ENCODE measurements around the gene RAB9A. TPM values are rescaled to one million over a fixed set of nuclear protein-coding genes. Genes with fewer than 3 reads are reported as not detected.
A peak's percentile ranks its signal among the peaks of the same experiment; 100 is the strongest.

The RAB9A gene
- total and polyA plus RNA-seq, 4 donors: 21.2 to 38.4 (median 22.8) TPM

- Histone ChIP-seq H3K36me3 (ENCODE audit: control insufficient read depth in 4 of 4, insufficient read depth in 4 of 4, low read length in 4 of 4) (no peaks in the 10 kb centered on the region), H3K9me3 (ENCODE audit: control insufficient read depth in 4 of 4, insufficient read depth in 3 of 4, low read length in 3 of 4) (peaks cover 0 to 2% (median 0%) of the 10 kb centered on the region in 4 donors), H3K27me3 (ENCODE audit: control insufficient read depth in 3 of 3, insufficient read depth in 3 of 3, low read length in 2 of 3) (peaks cover 0 to 51% (median 48%) of the 10 kb centered on the region in 3 donors), H3K27ac (ENCODE audit: low read depth in 1 of 2, low read length in 1 of 2) (peak overlapping the region in 1 of 2 donors; percentile 21), H3K4me3 (no peak overlapping the region), H3K4me1 (ENCODE audit: control insufficient read depth in 5 of 5, insufficient read depth in 5 of 5, low read length in 5 of 5) (peaks cover 0 to 24% (median 3%) of the 10 kb centered on the region in 5 donors), H3K9ac (ENCODE audit: insufficient read depth in 1 of 2, low read length in 2 of 2) (no peak overlapping the region)
- TF ChIP-seq CTCF (IDR thresholded peaks at IDR 0.05; ENCODE audit: control extremely low read depth, extremely low read depth): no peak
- 78 to 82% methylated on average over 5 of the region's 5 CpGs for WGBS, 2 donors
- no peak for DNase-seq
- no peak for ATAC-seq (ENCODE audit: insufficient read depth, low FRiP score)
These were observed 3.9 kb downstream of the RAB9A start for GRCh38 chrX:13692771-13693231.

GRCh38 chrX:13693341-13693961 is 4.5 kb downstream of the RAB9A start:
- H3K9ac ChIP-seq (ENCODE audit: insufficient read depth in 1 of 2, low read length in 2 of 2): no peak overlapping the region
- no peak for TF ChIP-seq CTCF (IDR thresholded peaks at IDR 0.05; ENCODE audit: control extremely low read depth, extremely low read depth)
- ATAC-seq (ENCODE audit: insufficient read depth, low FRiP score) (no peak), DNase-seq (no peak)
- no peaks in the 10 kb centered on the region for H3K36me3 ChIP-seq (ENCODE audit: control insufficient read depth in 4 of 4, insufficient read depth in 4 of 4, low read length in 4 of 4)
- H3K9me3 ChIP-seq (ENCODE audit: control insufficient read depth in 4 of 4, insufficient read depth in 3 of 4, low read length in 3 of 4): peaks cover 0 to 2% (median 0%) of the 10 kb centered on the region in 4 donors
- no peak overlapping the region for H3K4me3 ChIP-seq
- peaks cover 0 to 22% (median 3%) of the 10 kb centered on the region in 5 donors for H3K4me1 ChIP-seq (ENCODE audit: control insufficient read depth in 5 of 5, insufficient read depth in 5 of 5, low read length in 5 of 5)
- 48 to 51% methylated on average over 7 of the region's 7 CpGs for WGBS, 2 donors
- no peak overlapping the region for H3K27ac ChIP-seq (ENCODE audit: low read depth in 1 of 2, low read length in 1 of 2)
- peaks cover 0 to 48% (median 44%) of the 10 kb centered on the region in 3 donors for H3K27me3 ChIP-seq (ENCODE audit: control insufficient read depth in 3 of 3, insufficient read depth in 3 of 3, low read length in 2 of 3)

GRCh38 chrX:13694359-13694758 is 5.4 kb downstream of the RAB9A start:
- 73 to 93% methylated on average over 2 of the region's 2 CpGs for WGBS, 2 donors
- no peaks in the 10 kb centered on the region for H3K36me3 ChIP-seq (ENCODE audit: control insufficient read depth in 4 of 4, insufficient read depth in 4 of 4, low read length in 4 of 4)
- no peak for TF ChIP-seq CTCF (IDR thresholded peaks at IDR 0.05; ENCODE audit: control extremely low read depth, extremely low read depth)
- no peak overlapping the region for H3K27ac ChIP-seq (ENCODE audit: low read depth in 1 of 2, low read length in 1 of 2)
- no peak overlapping the region for H3K4me3 ChIP-seq
- ATAC-seq (ENCODE audit: insufficient read depth, low FRiP score) (no peak), DNase-seq (no peak)
- H3K9me3 ChIP-seq (ENCODE audit: control insufficient read depth in 4 of 4, insufficient read depth in 3 of 4, low read length in 3 of 4): peaks cover 0 to under 1% (median 0%) of the 10 kb centered on the region in 4 donors
- H3K4me1 ChIP-seq (ENCODE audit: control insufficient read depth in 5 of 5, insufficient read depth in 5 of 5, low read length in 5 of 5): peaks cover 0 to 23% (median 3%) of the 10 kb centered on the region in 5 donors
- no peak overlapping the region for H3K9ac ChIP-seq (ENCODE audit: insufficient read depth in 1 of 2, low read length in 2 of 2)
- peaks cover 0 to 47% (median 42%) of the 10 kb centered on the region in 3 donors for H3K27me3 ChIP-seq (ENCODE audit: control insufficient read depth in 3 of 3, insufficient read depth in 3 of 3, low read length in 2 of 3)
